IMR-90 (cell line): ENCODE measurements around the gene PKHD1. TPM values are rescaled to one million over a fixed set of nuclear protein-coding genes. Genes with fewer than 3 reads are reported as not detected.

Experiments
- ATAC-seq: fragments of 200-7000 bp; cut with Tn5 transposase; 2 replicates; pipeline ENCODE4 v1.9.1; 2020; ENCODE audit warnings: low read depth, mild to moderate bottlenecking, moderate library complexity
- BruUV-seq: library from RNA; stranded (reverse); fragments of 400-500 nt; replicated peaks from 2 replicates; lab custom pipeline; 2021; lab: Mats Ljungman, UMichigan
- CTCF ChIA-PET: fragments of 300-600 bp; formaldehyde crosslinking; extraction: SDS; loops from one replicate; lab custom pipeline; 2021; ENCODE audit warnings: antibody characterized with exemption; lab: Yijun Ruan, JAX
- POLR2A ChIA-PET: fragments of 300-600 bp; sonication (Branson Sonifier 250); formaldehyde crosslinking; loops from one replicate; lab custom pipeline; 2022; ENCODE audit warnings: antibody characterized with exemption; ENCODE audit not compliant: unreplicated experiment; lab: Charles Lee
- DNase-seq: peaks from one replicate; pipeline ENCODE4 v3.0.0; 2013
- H2AFZ ChIP-seq: replicated peaks from 2 replicates; pipeline ENCODE3; 2013; ENCODE audit warnings: low read length, mild to moderate bottlenecking; ENCODE audit not compliant: poor library complexity
- H2AK5ac ChIP-seq: 2 replicates; pipeline ENCODE4 v1.6.1; 2013; ENCODE audit warnings: low read depth, low read length, inconsistent platforms
- H2AK9ac ChIP-seq: replicated peaks from 2 replicates; pipeline ENCODE3; 2013; ENCODE audit warnings: mild to moderate bottlenecking, low read depth, low read length, moderate library complexity; ENCODE audit not compliant: poor library complexity
- H2BK120ac ChIP-seq: 2 replicates; pipeline ENCODE4 v1.6.1; 2013; ENCODE audit warnings: low read depth, low read length, inconsistent platforms
- H2BK15ac ChIP-seq: 3 replicates; pipeline ENCODE4 v1.6.1; 2013; ENCODE audit warnings: low read depth, low read length, inconsistent platforms
- H2BK20ac ChIP-seq: 2 replicates; pipeline ENCODE4 v1.6.1; 2013; ENCODE audit warnings: low read depth, mild to moderate bottlenecking, inconsistent platforms, low read length, moderate library complexity
- H2BK5ac ChIP-seq: 2 replicates; pipeline ENCODE4 v1.6.1; 2013; ENCODE audit warnings: mild to moderate bottlenecking, low read depth, low read length, inconsistent platforms; ENCODE audit not compliant: poor library complexity, severe bottlenecking
- H3K14ac ChIP-seq: replicated peaks from 2 replicates; pipeline ENCODE4 v1.6.1; 2013; ENCODE audit warnings: low read depth, low read length, inconsistent platforms
- H3K18ac ChIP-seq: 2 replicates; pipeline ENCODE4 v1.6.1; 2013; ENCODE audit warnings: low read depth, low read length, control low read depth
- H3K23ac ChIP-seq: 2 replicates; pipeline ENCODE4 v1.6.1; 2013; ENCODE audit warnings: low read depth, low read length, inconsistent platforms
- H3K27ac ChIP-seq: 2 replicates; pipeline ENCODE4 v1.5.1; 2013; ENCODE audit warnings: mild to moderate bottlenecking, control low read depth, low read length; ENCODE audit not compliant: insufficient read depth
- H3K27me3 ChIP-seq: 2 replicates; pipeline ENCODE4 v1.6.1; 2013; ENCODE audit warnings: low read length; ENCODE audit not compliant: control insufficient read depth, insufficient read depth
- H3K36me3 ChIP-seq: 2 replicates; pipeline ENCODE4 v1.6.1; 2013; ENCODE audit warnings: low read length, mixed read lengths; ENCODE audit not compliant: control insufficient read depth, insufficient read depth
- H3K4ac ChIP-seq: 2 replicates; pipeline ENCODE4 v1.6.1; 2013; ENCODE audit warnings: low read depth, low read length, inconsistent platforms
- H3K4me1 ChIP-seq: 2 replicates; pipeline ENCODE4 v1.6.1; 2013; ENCODE audit warnings: low read length, mixed read lengths; ENCODE audit not compliant: control insufficient read depth, insufficient read depth
- H3K4me2 ChIP-seq: 2 replicates; pipeline ENCODE4 v1.6.1; 2013; ENCODE audit warnings: low read depth, mild to moderate bottlenecking, control low read depth, low read length, moderate library complexity
- H3K4me3 ChIP-seq: 2 replicates; pipeline ENCODE4 v1.5.1; 2013; ENCODE audit warnings: low read depth, mild to moderate bottlenecking, control low read depth, low read length, moderate library complexity; ENCODE audit not compliant: insufficient read depth
- H3K56ac ChIP-seq: 2 replicates; pipeline ENCODE4 v1.6.1; 2013; ENCODE audit warnings: low read length, inconsistent platforms; ENCODE audit not compliant: insufficient read depth; ENCODE audit errors: extremely low read depth
- H3K79me1 ChIP-seq, 2 experiments: 2 replicates each; pipeline ENCODE4 v1.6.1; 2013; ENCODE audit warnings: low read length in 2 of 2, inconsistent platforms in 1 of 2, low read depth in 1 of 2
- H3K9ac ChIP-seq: 2 replicates; pipeline ENCODE4 v1.6.1; 2013; ENCODE audit warnings: low read depth, low read length, control low read depth
- H3K9me1 ChIP-seq: 2 replicates; pipeline ENCODE4 v1.6.1; 2013; ENCODE audit warnings: low read length, inconsistent platforms; ENCODE audit not compliant: insufficient read depth
- H3K9me3 ChIP-seq: 2 replicates; pipeline ENCODE4 v1.6.1; 2013; ENCODE audit warnings: low read length; ENCODE audit not compliant: control insufficient read depth, insufficient read depth
- H4K20me1 ChIP-seq: 2 replicates; pipeline ENCODE4 v1.6.1; 2013; ENCODE audit warnings: low read length, inconsistent platforms; ENCODE audit not compliant: insufficient read depth
- H4K5ac ChIP-seq: 2 replicates; pipeline ENCODE4 v1.6.1; 2013; ENCODE audit warnings: mild to moderate bottlenecking, low read depth, low read length, control low read depth
- H4K8ac ChIP-seq, 2 experiments: 2 replicates each; pipeline ENCODE4 v1.6.1; 2013; ENCODE audit warnings: low read depth in 2 of 2, low read length in 2 of 2, control low read depth in 1 of 2, inconsistent platforms in 1 of 2
- H4K91ac ChIP-seq: 2 replicates; pipeline ENCODE4 v1.6.1; 2013; ENCODE audit warnings: low read depth, low read length, inconsistent platforms; ENCODE audit not compliant: insufficient read depth
- BHLHE40 ChIP-seq: fragments of 150-350 bp; IDR thresholded peaks from 2 replicates; pipeline ENCODE4 v1.6.1; 2016; ENCODE audit warnings: mild to moderate bottlenecking, low read depth, low read length
- CEBPB ChIP-seq: IDR thresholded peaks from 2 replicates; pipeline ENCODE4 v1.6.1; 2012; ENCODE audit warnings: low read depth, low read length, improper control_type of control experiment
- CHD1 ChIP-seq: IDR thresholded peaks from 2 replicates; pipeline ENCODE4 v1.6.1; 2012; ENCODE audit warnings: low read depth, low read length, improper control_type of control experiment
- CTCF ChIP-seq: conservative IDR thresholded peaks from 2 replicates; pipeline ENCODE4 v1.5.1; 2012; ENCODE audit warnings: mild to moderate bottlenecking, low read depth, low read length, improper control_type of control experiment
- MAZ ChIP-seq: IDR thresholded peaks from 2 replicates; pipeline ENCODE4 v1.6.1; 2012; ENCODE audit warnings: low read depth, mild to moderate bottlenecking, low read length, improper control_type of control experiment, moderate library complexity, borderline replicate concordance
- NFE2L2 ChIP-seq: fragments of 150-350 bp; IDR thresholded peaks from 2 replicates; pipeline ENCODE4 v1.6.1; 2016; ENCODE audit warnings: low read depth, mild to moderate bottlenecking, low read length
- POLR2A ChIP-seq: IDR thresholded peaks from 2 replicates; pipeline ENCODE4 v1.6.1; 2012; ENCODE audit warnings: mild to moderate bottlenecking, low read depth, low read length
- RAD21 ChIP-seq: IDR thresholded peaks from 2 replicates; pipeline ENCODE4 v1.6.1; 2012; ENCODE audit warnings: low read length, improper control_type of control experiment
- RCOR1 ChIP-seq: IDR thresholded peaks from 2 replicates; pipeline ENCODE4 v1.6.1; 2012; ENCODE audit warnings: mild to moderate bottlenecking, low read length, improper control_type of control experiment; ENCODE audit not compliant: insufficient replicate concordance
- RFX5 ChIP-seq: IDR thresholded peaks from 2 replicates; pipeline ENCODE4 v1.8.0; 2012; ENCODE audit warnings: low read depth, mild to moderate bottlenecking, low read length, moderate library complexity
- USF2 ChIP-seq: fragments of 150-350 bp; IDR thresholded peaks from 2 replicates; pipeline ENCODE4 v1.6.1; 2017; ENCODE audit warnings: mild to moderate bottlenecking, antibody characterized with exemption, low read length, low read depth
- dilution Hi-C: fragments of 300-500 bp; cut with HindIII; formaldehyde crosslinking; loops from one replicate; pipeline ENCODE4 v1.14.3; 2018; ENCODE audit warnings: low sequenced_read_pairs; ENCODE audit not compliant: unreplicated experiment
- in situ Hi-C: fragments of 300-500 bp; cut with MboI; formaldehyde crosslinking; loops from 3 replicates; pipeline ENCODE4 v1.14.3; 2019; ENCODE audit warnings: low sequenced_read_pairs, inconsistent platforms, mixed read lengths
- intact Hi-C: fragments of 100-400 bp; cut with micrococcal nuclease; formaldehyde crosslinking; loops from 2 replicates; pipeline ENCODE4 v1.10.0; 2022
- polyA plus RNA-seq, 3 experiments: library from polyadenylated mRNA; depleted of rRNA; stranded (reverse); fragments of >200 nt; gene quantifications; 2 replicates each; pipeline ENCODE4 v1.2.3, GENCODE V29; 2012; ENCODE audit warnings: low replicate concordance in 1 of 3
- total RNA-seq: library from RNA; depleted of rRNA; stranded (reverse); fragments of >200 nt; gene quantifications from 2 replicates; pipeline ENCODE4 v1.2.3, GENCODE V29; 2012

Gene PKHD1
- total and polyA plus RNA-seq, 2 of the 4 experiments (the other 2 are of a cell fraction), result not detected

- no peak overlapping the region for H2BK20ac ChIP-seq
- H3K4me1 ChIP-seq, result no peaks in the 10 kb centered on the region
- no peaks in the 10 kb centered on the region for H4K20me1 ChIP-seq
- no peak overlapping the region for H3K23ac ChIP-seq
- POLR2A ChIA-PET, result no interaction called here
- no peaks in the 10 kb centered on the region for H3K9me1 ChIP-seq
- no peak overlapping the region for H3K9ac ChIP-seq
- dilution Hi-C loops, result no loop called here
- H3K56ac ChIP-seq, result no peak overlapping the region
- no peak overlapping the region for H3K4me2 ChIP-seq
- H3K9me3 ChIP-seq, result no peaks in the 10 kb centered on the region
- intact Hi-C loops, result no loop called here
- H3K36me3 ChIP-seq, result no peaks in the 10 kb centered on the region
- H4K91ac ChIP-seq, result no peak overlapping the region
- no peak overlapping the region for H3K18ac ChIP-seq
- ATAC-seq (no peak), DNase-seq (no peak)
- no peak overlapping the region for H4K8ac ChIP-seq
- no TSS peak for BruUV-seq
- no peak overlapping the region for H3K14ac ChIP-seq
- in situ Hi-C loops, result no loop called here
- H3K79me1 ChIP-seq, result no peaks in the 10 kb centered on the region
- H2AK5ac ChIP-seq, result no peak overlapping the region
- no peak overlapping the region for H3K4ac ChIP-seq
- no peak for TF ChIP-seq NFE2L2
- no peak for TF ChIP-seq CTCF
- no peak for TF ChIP-seq RAD21
- no peak for TF ChIP-seq CEBPB
- TF ChIP-seq MAZ, result no peak
- TF ChIP-seq USF2, result no peak
- TF ChIP-seq RFX5, result no peak
- no peak for TF ChIP-seq CHD1
- no peak for TF ChIP-seq BHLHE40
- TF ChIP-seq POLR2A, result no peak
- TF ChIP-seq RCOR1, result no peak
- H2AFZ ChIP-seq, result no peak overlapping the region
- CTCF ChIA-PET, result no interaction called here
- H3K27ac ChIP-seq, result no peak overlapping the region
- H3K4me3 ChIP-seq, result no peak overlapping the region
- H2AK9ac ChIP-seq, result no peak overlapping the region
- no peaks in the 10 kb centered on the region for H3K27me3 ChIP-seq
- no peak overlapping the region for H2BK120ac ChIP-seq
- H2BK15ac ChIP-seq, result no peak overlapping the region
- H2BK5ac ChIP-seq, result no peak overlapping the region
- H4K5ac ChIP-seq, result no peak overlapping the region
These were observed 319.3 kb downstream of the PKHD1 start for GRCh38 chr6:51768087-51768486.
